Mesothelial cell of epicardium (in vitro differentiated cells): Measurements from ENCODE around the gene ZFAND3. TPM values are rescaled to one million over a fixed set of nuclear protein-coding genes. Genes with fewer than 3 reads are reported as not detected.

Experiments used
- DNase-seq, 2 experiments: peaks; one replicate each; pipeline ENCODE4 v3.0.0; 2021; ENCODE audit warnings: low spot score in 2 of 2; ENCODE audit not compliant: unreplicated experiment in 2 of 2
- H3K27ac Mint-ChIP-seq: 2 replicates; pipeline ENCODE4 v1.8.0; 2021; ENCODE audit warnings: mixed read lengths
- H3K27me3 Mint-ChIP-seq: 2 replicates; pipeline ENCODE4 v1.8.0; 2021; ENCODE audit warnings: low read depth, mixed read lengths
- H3K36me3 Mint-ChIP-seq: 2 replicates; pipeline ENCODE4 v1.8.0; 2021; ENCODE audit warnings: mixed read lengths
- H3K4me1 Mint-ChIP-seq: 2 replicates; pipeline ENCODE4 v1.8.0; 2021; ENCODE audit warnings: mixed read lengths
- H3K4me3 Mint-ChIP-seq: 2 replicates; pipeline ENCODE4 v1.8.0; 2021; ENCODE audit warnings: mild to moderate bottlenecking, moderate library complexity, mixed read lengths
- H3K9me3 Mint-ChIP-seq: 2 replicates; pipeline ENCODE4 v1.8.0; 2021; ENCODE audit warnings: mixed read lengths
- CTCF ChIP-seq: fragments of 200-600 bp; sonication (generic); IDR thresholded peaks from one replicate; pipeline ENCODE4 v1.5.0; 2021; ENCODE audit warnings: antibody characterized with exemption; ENCODE audit not compliant: unreplicated experiment
- total RNA-seq: library from RNA; stranded (reverse); gene quantifications from 3 replicates; pipeline ENCODE4 v1.2.1, GENCODE V29; 2021

The ZFAND3 gene
- total RNA-seq, 1 donor from 2014 or later: 81.2 TPM

GRCh38 chr6:38054527-38055202 is 235.1 kb downstream of the ZFAND3 start:
- no peak overlapping the region for H3K27ac Mint-ChIP-seq
- TF ChIP-seq CTCF: no peak
- peaks cover 14% of the 10 kb centered on the region for H3K4me1 Mint-ChIP-seq
- DNase-seq: no peak
- no peaks in the 10 kb centered on the region for H3K9me3 Mint-ChIP-seq
- H3K4me3 Mint-ChIP-seq: no peak overlapping the region
- no peaks in the 10 kb centered on the region for H3K36me3 Mint-ChIP-seq
- no peaks in the 10 kb centered on the region for H3K27me3 Mint-ChIP-seq

GRCh38 chr6:38055203-38055589 is 235.7 kb downstream of the ZFAND3 start:
- no peaks in the 10 kb centered on the region for H3K9me3 Mint-ChIP-seq
- H3K4me1 Mint-ChIP-seq: peaks cover 14% of the 10 kb centered on the region
- TF ChIP-seq CTCF: no peak
- DNase-seq: no peak
- H3K4me3 Mint-ChIP-seq: no peak overlapping the region
- H3K36me3 Mint-ChIP-seq: no peaks in the 10 kb centered on the region
- H3K27ac Mint-ChIP-seq: peak overlapping the region; percentile 31
- H3K27me3 Mint-ChIP-seq: no peaks in the 10 kb centered on the region

- no peak for DNase-seq
- TF ChIP-seq CTCF: no peak
- no peak overlapping the region for H3K27ac Mint-ChIP-seq
- no peaks in the 10 kb centered on the region for H3K9me3 Mint-ChIP-seq
- no peaks in the 10 kb centered on the region for H3K27me3 Mint-ChIP-seq
- H3K4me1 Mint-ChIP-seq: peaks cover 14% of the 10 kb centered on the region
- H3K4me3 Mint-ChIP-seq: no peak overlapping the region
- H3K36me3 Mint-ChIP-seq: peaks cover 3% of the 10 kb centered on the region
Observed at GRCh38 chr6:38056361-38056760, 236.8 kb downstream of the ZFAND3 start.

- H3K9me3 Mint-ChIP-seq: no peaks in the 10 kb centered on the region
- DNase-seq: no peak
- no peaks in the 10 kb centered on the region for H3K27me3 Mint-ChIP-seq
- no peak for TF ChIP-seq CTCF
- H3K4me3 Mint-ChIP-seq: no peak overlapping the region
- no peak overlapping the region for H3K27ac Mint-ChIP-seq
- H3K36me3 Mint-ChIP-seq: peaks cover 12% of the 10 kb centered on the region
- peaks cover 12% of the 10 kb centered on the region for H3K4me1 Mint-ChIP-seq
Observed at GRCh38 chr6:38057994-38058393, 238.5 kb downstream of the ZFAND3 start.

- no peak overlapping the region for H3K27ac Mint-ChIP-seq
- no peaks in the 10 kb centered on the region for H3K9me3 Mint-ChIP-seq
- no peak for DNase-seq
- peaks cover 27% of the 10 kb centered on the region for H3K36me3 Mint-ChIP-seq
- TF ChIP-seq CTCF: no peak
- H3K4me3 Mint-ChIP-seq: no peak overlapping the region
- H3K4me1 Mint-ChIP-seq: no peaks in the 10 kb centered on the region
- no peaks in the 10 kb centered on the region for H3K27me3 Mint-ChIP-seq
Observed at GRCh38 chr6:38062066-38062465, 242.5 kb downstream of the ZFAND3 start.

- Mint-ChIP-seq H3K36me3 (peaks cover 27% of the 10 kb centered on the region), H3K9me3 (no peaks in the 10 kb centered on the region), H3K27me3 (no peaks in the 10 kb centered on the region), H3K4me1 (peaks cover 14% of the 10 kb centered on the region), H3K4me3 (no peak overlapping the region), H3K27ac (no peak overlapping the region)
- DNase-seq: no peak
- TF ChIP-seq CTCF: no peak
Observed at GRCh38 chr6:38063973-38064372, 244.4 kb downstream of the ZFAND3 start.
